ENCODE results near the gene C9orf78. TPM values are rescaled to one million over a fixed set of nuclear protein-coding genes. Genes with fewer than 3 reads are reported as not detected.

C9orf78 gene
- total and polyA plus RNA-seq, 7 donors: 55.7 to 172 (median 67.1) TPM

GRCh38 chr9:129871046-129871445 is 36.0 kb upstream of the C9orf78 start:
- no peak overlapping the region for H3K27ac ChIP-seq
- peaks cover 20 to 39% (median 31%) of the 10 kb centered on the region in 4 donors for H3K36me3 ChIP-seq
- WGBS, 2 donors: 95% methylated on average over 11 of the region's 11 CpGs

DNA sequence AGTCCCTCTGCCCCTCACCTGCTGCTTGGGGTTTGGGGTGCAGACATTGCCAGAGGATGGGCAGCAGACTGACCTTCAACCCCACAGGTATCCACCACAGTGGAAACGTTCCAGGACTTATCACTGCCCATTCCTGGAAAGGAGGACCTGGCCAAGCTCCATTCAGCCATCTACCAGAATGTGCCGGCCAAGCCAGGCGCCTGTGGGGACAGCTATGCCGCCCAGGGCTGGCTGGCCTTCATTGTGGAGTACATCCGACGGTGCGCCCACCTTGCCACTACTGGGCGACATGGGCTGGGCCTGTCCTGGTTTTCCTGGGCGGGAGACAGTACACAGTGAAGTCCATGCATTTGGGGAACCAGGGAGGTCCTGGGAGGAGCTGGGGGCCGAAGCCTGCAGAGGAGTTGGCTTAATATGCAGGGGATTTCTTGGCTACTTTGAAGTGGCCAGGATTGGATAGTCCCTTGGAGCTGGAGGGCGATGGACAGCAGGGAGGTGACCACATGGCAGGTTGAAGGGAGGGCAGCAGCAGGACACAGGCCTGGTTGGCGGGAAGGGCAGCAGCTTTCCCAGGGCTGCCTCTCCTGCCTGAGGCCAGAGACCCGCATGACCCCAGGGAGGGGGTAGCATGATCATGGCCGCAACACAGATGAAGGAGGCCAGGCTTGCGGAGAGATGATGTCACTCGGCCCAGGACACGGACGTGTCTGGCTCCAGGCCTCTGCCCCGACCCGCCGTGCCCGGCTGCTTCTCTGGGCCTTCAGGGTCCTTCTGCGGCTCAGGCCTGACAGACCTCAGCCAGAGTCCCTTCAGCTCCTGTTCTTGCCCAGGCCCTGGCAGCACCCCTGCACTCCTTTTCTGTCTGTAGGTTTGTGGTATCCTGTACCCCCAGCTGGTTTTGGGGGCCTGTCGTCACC is 34.8 kb upstream of the C9orf78 start:
- DNase-seq: no peak
- Histone ChIP-seq H3K27ac (no peak overlapping the region), H3K36me3 (peaks cover 12 to 51% (median 28%) of the 10 kb centered on the region in 4 donors), H3K4me1 (no peaks in the 10 kb centered on the region), H3K27me3 (no peaks in the 10 kb centered on the region), H3K4me3 (no peak overlapping the region), H3K9me3 (no peaks in the 10 kb centered on the region)
- TF ChIP-seq POLR2AphosphoS5 (IDR thresholded peaks at IDR 0.05) (no peak), POLR2A (IDR thresholded peaks at IDR 0.05) (no peak), CTCF (IDR thresholded peaks at IDR 0.05) (no peak), EP300 (IDR thresholded peaks at IDR 0.05) (no peak)
- 93% methylated on average over 24 of the region's 24 CpGs for WGBS, 2 donors
- intact Hi-C loops (cut with DNase I): no loop called here

More at GRCh38 chr9:129871046-129871445, 36.0 kb upstream of the C9orf78 start:
- intact Hi-C loops (cut with DNase I): no loop called here
- no peaks in the 10 kb centered on the region for H3K4me1 ChIP-seq
- TF ChIP-seq POLR2A (IDR thresholded peaks at IDR 0.05) (no peak), POLR2AphosphoS5 (IDR thresholded peaks at IDR 0.05) (no peak), CTCF (IDR thresholded peaks at IDR 0.05) (no peak), EP300 (IDR thresholded peaks at IDR 0.05) (no peak)
- no peak overlapping the region for H3K4me3 ChIP-seq
- H3K9me3 ChIP-seq: no peaks in the 10 kb centered on the region
- no peak for DNase-seq
- H3K27me3 ChIP-seq: no peaks in the 10 kb centered on the region

DNA sequence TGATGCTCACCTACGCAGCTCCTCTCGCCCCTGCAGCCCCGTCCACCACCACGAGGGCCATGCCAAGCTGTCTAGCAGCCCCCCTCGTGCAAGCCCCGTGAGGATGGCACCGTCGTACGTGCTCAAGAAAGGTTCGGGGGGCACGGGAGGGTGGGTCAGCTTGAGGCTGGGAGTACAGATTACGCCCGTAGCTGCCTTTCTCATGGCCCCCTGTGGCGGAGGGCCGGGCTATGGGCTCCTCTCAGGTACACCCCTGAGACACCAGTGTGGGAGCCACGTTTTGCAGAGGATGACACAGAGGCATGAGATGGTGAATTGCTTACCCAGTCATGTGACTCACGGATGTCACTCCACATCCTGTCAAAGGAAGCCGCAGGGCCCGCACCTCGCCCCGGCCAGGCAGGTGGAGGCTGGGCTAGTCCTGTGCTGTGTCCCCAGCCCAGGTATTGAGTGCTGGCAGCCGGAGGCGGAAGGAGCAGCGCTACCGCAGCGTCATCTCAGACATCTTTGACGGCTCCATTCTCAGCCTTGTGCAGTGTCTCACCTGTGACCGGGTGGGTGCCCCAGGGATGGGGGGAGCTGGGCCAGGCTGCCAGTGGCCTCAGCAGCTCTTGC is 33.9 kb upstream of the C9orf78 start:
- Histone ChIP-seq H3K4me3 (no peak overlapping the region), H3K27ac (no peak overlapping the region)

More for the DNA sequence above, 33.9 kb upstream of the C9orf78 start:
- DNase-seq: no peak
- intact Hi-C loops (cut with DNase I): no loop called here
- TF ChIP-seq POLR2AphosphoS5 (IDR thresholded peaks at IDR 0.05) (no peak), EP300 (IDR thresholded peaks at IDR 0.05) (no peak), CTCF (IDR thresholded peaks at IDR 0.05) (no peak), POLR2A (IDR thresholded peaks at IDR 0.05) (no peak)
- H3K9me3 ChIP-seq: no peaks in the 10 kb centered on the region
- 73 to 88% methylated on average over 28 of the region's 28 CpGs for WGBS, 2 donors
- no peaks in the 10 kb centered on the region for H3K4me1 ChIP-seq
- peaks cover 4 to 54% (median 21%) of the 10 kb centered on the region in 4 donors for H3K36me3 ChIP-seq
- H3K27me3 ChIP-seq: no peaks in the 10 kb centered on the region

All from sigmoid colon (tissue), 7 donors.